B cell (primary cell): ENCODE results near the gene PHOSPHO1. TPM values are rescaled to one million over a fixed set of nuclear protein-coding genes. Genes with fewer than 3 reads are reported as not detected.
A peak's percentile ranks its signal among the peaks of the same experiment; 100 is the strongest.

Experiments
- ATAC-seq: fragments of 200-7000 bp; cut with Tn5 transposase; one replicate; pipeline ENCODE4 v1.10.0; 2021; ENCODE audit warnings: low read depth, mild to moderate bottlenecking, moderate number of reproducible peaks, moderate library complexity
- CTCF ChIA-PET: fragments of 350-600 bp; sonication (Branson Sonifier 250); formaldehyde crosslinking; loops from one replicate; lab custom pipeline; 2021; ENCODE audit warnings: antibody characterized with exemption, inconsistent platforms; lab: Charles Lee
- POLR2A ChIA-PET: fragments of 350-600 bp; sonication (Branson Sonifier 250); formaldehyde crosslinking; loops from one replicate; lab custom pipeline; 2021; ENCODE audit warnings: antibody characterized with exemption; lab: Charles Lee
- DNase-seq: peaks from one replicate; pipeline ENCODE4 v3.0.0; 2013
- H2AFZ ChIP-seq: 2 replicates; pipeline ENCODE4 v1.6.1; 2012; ENCODE audit warnings: mild to moderate bottlenecking, low read depth, low read length; ENCODE audit not compliant: insufficient read depth, poor library complexity, severe bottlenecking
- H3K27ac ChIP-seq, 2 donors: 1 replicate in 1 of 2; 2 replicates in 1 of 2; pipeline ENCODE4 v1.5.1; 2012 to 2013; ENCODE audit warnings: low read length in 2 of 2, mild to moderate bottlenecking in 2 of 2, moderate library complexity in 1 of 2
- H3K27me3 ChIP-seq, 4 experiments: fragments of 200-600 bp in 1 of 4; sonication (generic) in 1 of 4; replicated peaks in 1 of 4; 1 replicate in 2 of 4; 2 replicates in 2 of 4; pipeline versions ENCODE4 v1.6.1 to v1.7.0; 2013 to 2016; ENCODE audit warnings: low read length in 3 of 4, mild to moderate bottlenecking in 2 of 4, mixed read lengths in 1 of 4, moderate library complexity in 1 of 4; ENCODE audit not compliant: insufficient read depth in 4 of 4, control insufficient read depth in 3 of 4; ENCODE audit errors: control extremely low read depth in 1 of 4
- H3K36me3 ChIP-seq, 2 experiments: replicated peaks in 1 of 2; 1 replicate in 1 of 2; 2 replicates in 1 of 2; pipeline versions ENCODE4 v1.6.1 to v1.7.1; 2013; ENCODE audit warnings: low read length in 1 of 2; ENCODE audit not compliant: insufficient read depth in 2 of 2, control insufficient read depth in 1 of 2; ENCODE audit errors: control extremely low read depth in 1 of 2, extremely low read depth in 1 of 2
- H3K4me1 ChIP-seq, 2 donors: fragments of 200-600 bp in 1 of 2; sonication (generic) in 1 of 2; 1 replicate in 1 of 2; 2 replicates in 1 of 2; pipeline versions ENCODE4 v1.5.1 to v1.6.1; 2013 to 2017; ENCODE audit warnings: low read length in 2 of 2; ENCODE audit not compliant: control insufficient read depth in 2 of 2, insufficient read depth in 2 of 2
- H3K4me2 ChIP-seq: replicated peaks from 2 replicates; pipeline ENCODE3; 2012; ENCODE audit warnings: mild to moderate bottlenecking, low read depth, low read length; ENCODE audit not compliant: poor library complexity, severe bottlenecking
- H3K4me3 ChIP-seq, 5 experiments: fragments of 200-600 bp in 1 of 5; sonication (generic) in 1 of 5; 1 replicate in 3 of 5; 2 replicates in 2 of 5; pipeline versions ENCODE4 v1.5.1 to v1.7.0; 2011 to 2016; ENCODE audit warnings: low read length in 4 of 5, mild to moderate bottlenecking in 4 of 5, low read depth in 2 of 5, control low read depth in 1 of 5, moderate library complexity in 1 of 5; ENCODE audit not compliant: insufficient read depth in 1 of 5; ENCODE audit errors: control extremely low read depth in 1 of 5, extremely low read depth in 1 of 5
- H3K79me2 ChIP-seq: fragments of 200-600 bp; sonication (generic); one replicate; pipeline ENCODE4 v1.6.0; 2016; ENCODE audit warnings: low read length; ENCODE audit not compliant: control insufficient read depth, insufficient read depth
- H3K9ac ChIP-seq: fragments of 200-600 bp; sonication (generic); 2 replicates; pipeline ENCODE4 v1.6.1; 2017; ENCODE audit warnings: mild to moderate bottlenecking, low read length, moderate library complexity
- H3K9me3 ChIP-seq, 3 donors: one replicate each; pipeline versions ENCODE4 v1.6.1 to v1.7.1; 2013; ENCODE audit warnings: low read length in 2 of 3; ENCODE audit not compliant: control insufficient read depth in 2 of 3, insufficient read depth in 1 of 3; ENCODE audit errors: control extremely low read depth in 1 of 3
- H4K20me1 ChIP-seq: 2 replicates; pipeline ENCODE4 v1.6.0; 2012; ENCODE audit warnings: mild to moderate bottlenecking, low read length; ENCODE audit not compliant: insufficient read depth, control insufficient read depth, poor library complexity, severe bottlenecking
- H3K27ac Mint-ChIP-seq: one replicate; pipeline ENCODE4 v1.8.0; 2021; ENCODE audit warnings: mixed read lengths
- H3K27me3 Mint-ChIP-seq: one replicate; pipeline ENCODE4 v1.8.0; 2021; ENCODE audit warnings: mixed read lengths
- H3K4me1 Mint-ChIP-seq: one replicate; pipeline ENCODE4 v1.8.0; 2021; ENCODE audit warnings: mixed read lengths
- H3K4me3 Mint-ChIP-seq: one replicate; pipeline ENCODE4 v1.8.0; 2021; ENCODE audit warnings: mixed read lengths
- H3K9me3 Mint-ChIP-seq: one replicate; pipeline ENCODE4 v1.8.0; 2022; ENCODE audit warnings: mixed read lengths; ENCODE audit not compliant: insufficient read depth
- EZH2 ChIP-seq: IDR thresholded peaks from 2 replicates; pipeline ENCODE4 v1.6.1; 2012; ENCODE audit warnings: borderline replicate concordance, low read depth, mild to moderate bottlenecking, moderate library complexity, low read length; ENCODE audit not compliant: insufficient read depth, poor library complexity, severe bottlenecking
- WGBS: methylation state at CpG from one replicate; pipeline ENCODE4 v1.1.5; 2013; ENCODE audit warnings: missing lambda C conversion rate; ENCODE audit not compliant: insufficient coverage; 5-methylcytosine and 5-hydroxymethylcytosine counted together
- intact Hi-C: fragments of 100-400 bp; cut with micrococcal nuclease; formaldehyde crosslinking; loops from one replicate; pipeline ENCODE4 v1.10.0; 2022
- polyA plus RNA-seq: library from polyadenylated mRNA; depleted of rRNA; stranded (reverse); fragments of >200 nt; gene quantifications from 2 replicates; pipeline ENCODE4 v1.2.3, GENCODE V29; 2012
- total RNA-seq, 2 donors: library from RNA; stranded (reverse); fragments of 120-200 nt in 1 of 2; gene quantifications; 1 replicate in 1 of 2; 2 replicates in 1 of 2; pipeline versions ENCODE4 v1.2.3 to v1.2.4, GENCODE V29; 2013 to 2022
- TF ChIP-seq, protein P1 (sequence below): fragments of 200-600 bp; IDR thresholded peaks from one replicate; pipeline ENCODE4 v1.8.0; 2022; ENCODE audit warnings: antibody characterized with exemption, mild to moderate bottlenecking

Gene PHOSPHO1
- total and polyA plus RNA-seq, 2 donors (not counting 1 experiment from before 2014, with no cell fraction given) = 0.15 TPM; not detected in 1

GRCh38 chr17:49217651-49218413, 12.8 kb downstream of the PHOSPHO1 start:
- H3K79me2 ChIP-seq = peaks cover 46% of the 10 kb centered on the region
- DNase-seq (peak; percentile 85), ATAC-seq (peak; percentile 52)
- H3K9me3 Mint-ChIP-seq = no peaks in the 10 kb centered on the region
- H2AFZ ChIP-seq = no peak overlapping the region
- H3K36me3 ChIP-seq = peaks cover 3 to 16% of the 10 kb centered on the region in 2 experiments
- H3K27ac ChIP-seq = peak overlapping the region; percentile 90 to 93
- peaks cover 66% of the 10 kb centered on the region for H3K4me1 Mint-ChIP-seq
- H3K9me3 ChIP-seq = peaks cover 0 to 7% (median 0%) of the 10 kb centered on the region in 3 donors
- peak overlapping the region; percentile 88 for H3K4me3 Mint-ChIP-seq
- H3K27ac Mint-ChIP-seq = peak overlapping the region; percentile 97
- peak overlapping the region; percentile 22 for H3K9ac ChIP-seq
- intact Hi-C loops = loop anchor here (1.0 kb wide), 1 partner anchor 8 kb away; the partner anchor contains the start of genes ABI3 and GNGT2
- ChIA-PET CTCF (interaction anchor here (1.6 to 11.9 kb wide), 4 partner anchors 9 to 37 kb away, joined by 6 to 140 read pairs (median 38); partner anchors contain the start of gene PHOSPHO1), POLR2A (interaction anchor here (0.6 to 3.4 kb wide), 3 partner anchors 10 to 24 kb away, joined by 6 to 45 read pairs (median 7); no protein-coding TSS in a partner anchor)
- peak overlapping the region; percentile 81 for H3K4me2 ChIP-seq
- peak overlapping the region in 3 of 5 experiments; percentile 3 to 42 (median 11) for H3K4me3 ChIP-seq
- peaks cover 10% of the 10 kb centered on the region for H4K20me1 ChIP-seq
- TF ChIP-seq EZH2 = no peak
- TF ChIP-seq, protein P1, sequence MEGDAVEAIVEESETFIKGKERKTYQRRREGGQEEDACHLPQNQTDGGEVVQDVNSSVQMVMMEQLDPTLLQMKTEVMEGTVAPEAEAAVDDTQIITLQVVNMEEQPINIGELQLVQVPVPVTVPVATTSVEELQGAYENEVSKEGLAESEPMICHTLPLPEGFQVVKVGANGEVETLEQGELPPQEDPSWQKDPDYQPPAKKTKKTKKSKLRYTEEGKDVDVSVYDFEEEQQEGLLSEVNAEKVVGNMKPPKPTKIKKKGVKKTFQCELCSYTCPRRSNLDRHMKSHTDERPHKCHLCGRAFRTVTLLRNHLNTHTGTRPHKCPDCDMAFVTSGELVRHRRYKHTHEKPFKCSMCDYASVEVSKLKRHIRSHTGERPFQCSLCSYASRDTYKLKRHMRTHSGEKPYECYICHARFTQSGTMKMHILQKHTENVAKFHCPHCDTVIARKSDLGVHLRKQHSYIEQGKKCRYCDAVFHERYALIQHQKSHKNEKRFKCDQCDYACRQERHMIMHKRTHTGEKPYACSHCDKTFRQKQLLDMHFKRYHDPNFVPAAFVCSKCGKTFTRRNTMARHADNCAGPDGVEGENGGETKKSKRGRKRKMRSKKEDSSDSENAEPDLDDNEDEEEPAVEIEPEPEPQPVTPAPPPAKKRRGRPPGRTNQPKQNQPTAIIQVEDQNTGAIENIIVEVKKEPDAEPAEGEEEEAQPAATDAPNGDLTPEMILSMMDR = no peak
- peaks cover 73 to 79% of the 10 kb centered on the region in 2 donors for H3K4me1 ChIP-seq
- no peaks in the 10 kb centered on the region for H3K27me3 ChIP-seq
- H3K27me3 Mint-ChIP-seq = no peaks in the 10 kb centered on the region
- WGBS = 15% methylated on average over 6 of the region's 17 CpGs
